Mesendoderm (in vitro differentiated cells): ENCODE results near the gene GNL3.

Experiments
- DNase-seq: peaks from one replicate; pipeline ENCODE4 v3.0.0; 2013
- H2AK5ac ChIP-seq: 2 replicates; pipeline ENCODE4 v1.6.1; 2013; ENCODE audit warnings: low read length, inconsistent platforms
- H2BK120ac ChIP-seq: 2 replicates; pipeline ENCODE4 v1.6.1; 2013; ENCODE audit warnings: low read depth, mild to moderate bottlenecking, low read length, moderate library complexity, mixed read lengths
- H2BK15ac ChIP-seq: replicated peaks from 2 replicates; pipeline ENCODE4 v1.6.1; 2013; ENCODE audit warnings: low read depth, mild to moderate bottlenecking, moderate library complexity
- H2BK5ac ChIP-seq: 2 replicates; pipeline ENCODE4 v1.6.1; 2013; ENCODE audit warnings: low read length, inconsistent platforms
- H3K18ac ChIP-seq: 2 replicates; pipeline ENCODE4 v1.6.1; 2013; ENCODE audit warnings: mild to moderate bottlenecking, low read length, mixed read lengths
- H3K23ac ChIP-seq: one replicate; pipeline ENCODE4 v1.6.1; 2013; ENCODE audit warnings: low read length
- H3K27ac ChIP-seq: 2 replicates; pipeline ENCODE4 v1.5.1; 2013; ENCODE audit warnings: low read depth, mild to moderate bottlenecking, inconsistent platforms, low read length, moderate library complexity
- H3K27me3 ChIP-seq: 2 replicates; pipeline ENCODE4 v1.6.1; 2013; ENCODE audit warnings: low read length, control low read depth, mild to moderate bottlenecking, inconsistent platforms; ENCODE audit not compliant: insufficient read depth, poor library complexity
- H3K36me3 ChIP-seq: 2 replicates; pipeline ENCODE4 v1.6.1; 2013; ENCODE audit warnings: low read length, inconsistent platforms; ENCODE audit not compliant: control insufficient read depth, insufficient read depth
- H3K4ac ChIP-seq: one replicate; pipeline ENCODE4 v1.6.1; 2013; ENCODE audit warnings: low read depth, mild to moderate bottlenecking, low read length, moderate library complexity
- H3K4me1 ChIP-seq: 2 replicates; pipeline ENCODE4 v1.6.1; 2013; ENCODE audit warnings: low read depth, low read length, inconsistent platforms; ENCODE audit not compliant: control insufficient read depth
- H3K4me2 ChIP-seq: 2 replicates; pipeline ENCODE4 v1.6.1; 2013; ENCODE audit warnings: low read length
- H3K4me3 ChIP-seq: 2 replicates; pipeline ENCODE4 v1.5.1; 2013; ENCODE audit warnings: mild to moderate bottlenecking, low read length
- H3K56ac ChIP-seq: one replicate; pipeline ENCODE4 v1.6.1; 2013; ENCODE audit warnings: low read length
- H3K79me1 ChIP-seq: 2 replicates; pipeline ENCODE4 v1.6.1; 2013; ENCODE audit warnings: low read length, inconsistent platforms
- H3K79me2 ChIP-seq: 2 replicates; pipeline ENCODE4 v1.6.1; 2013; ENCODE audit warnings: mild to moderate bottlenecking, low read length; ENCODE audit not compliant: control insufficient read depth, insufficient read depth
- H3K9ac ChIP-seq: 2 replicates; pipeline ENCODE4 v1.6.1; 2013; ENCODE audit warnings: low read length, inconsistent platforms
- H4K5ac ChIP-seq: one replicate; pipeline ENCODE4 v1.6.1; 2013; ENCODE audit warnings: low read length
- H4K8ac ChIP-seq: one replicate; pipeline ENCODE4 v1.6.1; 2013; ENCODE audit warnings: low read depth, mild to moderate bottlenecking, control low read depth, low read length, moderate library complexity
- WGBS: extraction: QIAGEN DNeasy Blood & Tissue Kit; methylation state at CpG from one replicate; pipeline ENCODE4 v1.1.7; 2013; ENCODE audit warnings: low lambda C conversion rate, missing lambda C conversion rate; ENCODE audit not compliant: insufficient coverage; ENCODE audit errors: extremely low coverage; 5-methylcytosine and 5-hydroxymethylcytosine counted together

Gene GNL3

DNA sequence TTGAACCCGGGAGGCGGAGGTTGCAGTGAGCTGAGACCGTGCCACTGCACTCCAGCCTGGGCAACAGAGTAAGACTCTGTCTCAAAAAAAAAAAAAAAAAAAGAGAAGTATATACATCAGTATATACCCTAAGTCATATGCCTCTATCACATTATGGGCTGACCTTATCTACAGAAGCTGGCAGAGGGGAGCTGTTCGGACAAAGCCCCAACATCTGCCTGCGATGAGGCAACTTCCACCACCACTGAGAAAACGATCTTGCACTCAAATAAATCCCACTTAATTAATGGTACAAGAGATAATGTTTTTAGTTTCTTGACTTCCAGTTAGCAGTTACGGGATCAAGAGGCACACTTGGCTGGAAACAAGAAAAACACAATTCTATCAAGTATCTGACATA lies 17.5 kb downstream of the GNL3 start:
- no peak overlapping the region for H3K18ac ChIP-seq
- no peak overlapping the region for H4K8ac ChIP-seq
- no peaks in the 10 kb centered on the region for H3K27me3 ChIP-seq
- no peak for DNase-seq
- H4K5ac ChIP-seq: no peak overlapping the region
- no peak overlapping the region for H2BK120ac ChIP-seq
- H3K79me1 ChIP-seq: peaks cover 16% of the 10 kb centered on the region
- peaks cover 2% of the 10 kb centered on the region for H3K4me1 ChIP-seq
- H3K9ac ChIP-seq: no peak overlapping the region
- no peak overlapping the region for H2BK5ac ChIP-seq
- H2AK5ac ChIP-seq: no peak overlapping the region
- H2BK15ac ChIP-seq: no peak overlapping the region
- no CpG with 5 or more reads among the region's 7 CpGs for WGBS
- H3K56ac ChIP-seq: no peak overlapping the region
- no peak overlapping the region for H3K4ac ChIP-seq
- H3K36me3 ChIP-seq: no peaks in the 10 kb centered on the region
- H3K27ac ChIP-seq: no peak overlapping the region
- no peak overlapping the region for H3K23ac ChIP-seq
- H3K4me2 ChIP-seq: no peak overlapping the region
- H3K79me2 ChIP-seq: peaks cover 13% of the 10 kb centered on the region
- no peak overlapping the region for H3K4me3 ChIP-seq

DNA sequence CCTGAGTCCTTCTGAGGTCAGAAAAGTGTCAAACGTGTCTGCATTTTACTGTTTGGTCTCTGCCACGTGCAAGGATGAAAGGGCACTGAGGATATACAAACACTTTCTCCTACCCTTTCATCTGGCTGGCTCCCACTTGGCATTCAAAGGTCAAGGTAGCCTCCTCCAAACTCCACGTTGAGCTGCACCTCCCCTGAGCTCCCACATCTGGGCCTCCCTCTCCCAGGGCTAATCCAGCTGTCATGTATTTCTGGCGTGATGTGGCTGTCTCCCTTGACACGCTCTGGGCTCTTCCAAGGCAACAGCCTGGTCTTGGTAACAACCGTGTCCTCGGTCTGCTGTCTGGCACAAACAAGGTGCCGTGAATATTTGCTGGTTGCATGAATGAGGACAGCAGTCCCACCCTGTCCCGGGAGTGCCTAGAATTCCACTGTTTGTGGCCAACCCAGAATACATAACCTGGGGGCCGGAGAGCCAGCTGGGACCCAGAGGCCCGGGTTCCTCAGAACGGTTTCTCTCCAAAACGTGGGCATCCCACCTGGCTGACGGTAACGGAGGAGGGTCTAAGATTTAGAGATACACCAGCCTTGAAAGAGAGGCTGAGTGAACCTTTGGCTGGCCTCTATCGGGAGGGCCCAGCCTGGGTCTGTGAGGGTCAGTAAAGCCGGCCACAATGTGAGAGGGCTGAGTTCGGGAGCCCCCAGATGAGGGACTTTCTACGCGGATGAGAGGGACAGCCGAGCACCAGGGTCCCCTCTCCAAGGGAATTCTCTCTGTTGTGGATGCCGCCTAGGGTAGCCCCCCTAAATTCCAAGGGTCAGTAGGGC lies 19.0 kb downstream of the GNL3 start:
- Histone ChIP-seq H2AK5ac (no peak overlapping the region), H3K56ac (peak overlapping the region; percentile 97), H3K36me3 (no peaks in the 10 kb centered on the region), H3K23ac (no peak overlapping the region), H3K4me3 (peak overlapping the region; percentile 65), H3K4me1 (peaks cover 2% of the 10 kb centered on the region), H3K27ac (no peak overlapping the region), H3K4me2 (peak overlapping the region; percentile 82), H2BK5ac (no peak overlapping the region), H3K9ac (peak overlapping the region; percentile 89), H4K8ac (no peak overlapping the region), H3K4ac (peak overlapping the region; percentile 63), H3K18ac (no peak overlapping the region), H3K79me2 (peaks cover 13% of the 10 kb centered on the region), H4K5ac (no peak overlapping the region), H2BK120ac (no peak overlapping the region), H3K27me3 (no peaks in the 10 kb centered on the region), H2BK15ac (no peak overlapping the region), H3K79me1 (peaks cover 16% of the 10 kb centered on the region)
- DNase-seq: peak; percentile 36
- no CpG with 5 or more reads among the region's 22 CpGs for WGBS

DNA sequence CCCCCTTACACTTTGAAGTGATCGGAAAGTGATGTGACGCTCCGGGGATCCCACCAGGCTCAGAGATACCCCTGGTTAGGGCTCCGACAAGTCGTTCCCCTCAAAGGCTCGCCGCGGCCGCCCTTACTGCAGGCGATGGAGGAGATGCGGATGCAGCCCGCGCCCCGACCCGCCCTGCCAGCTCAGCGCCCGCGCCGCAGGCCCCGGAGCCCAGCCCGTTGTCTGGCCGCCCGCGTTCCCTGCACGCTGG lies 19.5 kb downstream of the GNL3 start:
- H3K9ac ChIP-seq: peak overlapping the region; percentile 89
- no peak overlapping the region for H2BK120ac ChIP-seq
- no peak for DNase-seq
- H3K56ac ChIP-seq: peak overlapping the region; percentile 97
- H3K4me1 ChIP-seq: peaks cover 2% of the 10 kb centered on the region
- H2BK5ac ChIP-seq: no peak overlapping the region
- H3K4me2 ChIP-seq: peak overlapping the region; percentile 82
- no peak overlapping the region for H3K23ac ChIP-seq
- peak overlapping the region; percentile 65 for H3K4me3 ChIP-seq
- no peaks in the 10 kb centered on the region for H3K27me3 ChIP-seq
- H3K4ac ChIP-seq: peak overlapping the region; percentile 63
- peak overlapping the region; percentile 60 for H3K27ac ChIP-seq
- peaks cover 13% of the 10 kb centered on the region for H3K79me2 ChIP-seq
- H3K36me3 ChIP-seq: no peaks in the 10 kb centered on the region
- no peak overlapping the region for H2BK15ac ChIP-seq
- no peak overlapping the region for H4K8ac ChIP-seq
- H3K79me1 ChIP-seq: peaks cover 16% of the 10 kb centered on the region
- no peak overlapping the region for H2AK5ac ChIP-seq
- no peak overlapping the region for H3K18ac ChIP-seq
- no peak overlapping the region for H4K5ac ChIP-seq
- no CpG with 5 or more reads among the region's 25 CpGs for WGBS

DNA sequence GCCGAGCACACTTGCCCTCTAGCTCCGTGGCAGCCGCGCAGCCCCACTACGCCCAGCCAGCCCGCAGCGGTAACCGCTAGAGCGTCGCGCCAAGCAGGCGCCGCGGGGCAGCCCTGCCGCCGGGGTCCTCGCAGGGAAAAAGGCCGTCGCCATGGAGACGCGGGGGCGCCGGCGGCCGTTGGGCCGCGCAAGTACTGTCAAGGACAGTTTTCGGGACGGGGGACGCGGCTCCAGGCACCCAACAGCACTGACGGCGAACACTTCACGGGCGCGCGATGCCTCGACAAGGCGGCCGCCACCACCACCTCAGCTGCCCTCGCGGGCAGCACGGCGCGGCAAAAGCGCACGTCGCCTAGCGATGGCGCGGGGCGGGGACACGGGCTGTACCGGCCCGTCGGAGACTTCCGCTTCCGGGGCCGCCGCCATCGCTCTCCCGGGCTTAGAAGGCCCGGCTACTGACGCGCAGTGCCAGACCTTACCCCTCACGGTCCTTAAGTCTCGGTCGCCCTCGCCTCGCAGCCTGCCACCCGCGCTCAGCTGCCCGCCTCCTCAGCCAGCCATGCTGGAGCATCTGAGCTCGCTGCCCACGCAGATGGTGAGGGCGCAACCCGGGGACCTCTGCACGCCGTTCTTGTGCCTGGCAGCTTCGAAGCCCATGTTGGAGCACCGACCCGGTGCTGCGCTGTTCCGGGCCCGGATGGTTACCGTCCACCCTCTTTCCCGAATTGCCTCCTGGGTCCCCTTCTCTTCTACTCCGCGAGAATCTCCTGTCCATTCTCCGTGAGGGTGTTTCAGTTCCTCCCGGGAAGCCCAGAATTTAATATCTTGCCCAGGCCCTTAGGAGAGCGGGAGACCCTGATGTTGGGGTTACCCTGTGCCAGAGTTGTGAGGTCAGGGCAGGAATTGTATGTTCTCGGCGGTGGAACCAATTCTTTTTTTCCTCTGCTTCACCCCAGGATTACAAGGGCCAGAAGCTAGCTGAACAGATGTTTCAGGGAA lies 20.2 kb downstream of the GNL3 start, which contains the start of the genes GLT8D1 and SPCS1:
Gene GLT8D1, minus strand, starts transcription at position 104 of the 999 bp plus-strand sequence. CDS start 5,331 bp downstream, outside the sequence.
Gene SPCS1, plus strand, starts transcription at position 419 of the 999 bp plus-strand sequence. Its CDS starts 141 bp downstream, at position 560.
- H2AK5ac ChIP-seq: no peak within 1 kb of the TSS
- no peak within 1 kb of the TSS for H2BK5ac ChIP-seq
- peaks cover 13% of the 10 kb centered on the region for H3K79me2 ChIP-seq
- no peaks in the 10 kb centered on the region for H3K36me3 ChIP-seq
- peak within 1 kb of the TSS; percentile 97 for H3K56ac ChIP-seq
- no CpG with 5 or more reads among the region's 94 CpGs for WGBS
- no peak within 1 kb of the TSS for H2BK15ac ChIP-seq
- peaks cover 16% of the 10 kb centered on the region for H3K79me1 ChIP-seq
- peaks cover 2% of the 10 kb centered on the region for H3K4me1 ChIP-seq
- H3K4ac ChIP-seq: peak within 1 kb of the TSS; percentile 63
- H3K4me2 ChIP-seq: peak within 1 kb of the TSS; percentile 95
- no peaks in the 10 kb centered on the region for H3K27me3 ChIP-seq
- no peak within 1 kb of the TSS for H4K5ac ChIP-seq
- H3K4me3 ChIP-seq: peak within 1 kb of the TSS; percentile 71
- H3K18ac ChIP-seq: no peak within 1 kb of the TSS
- peak within 1 kb of the TSS; percentile 60 for H3K27ac ChIP-seq
- H3K23ac ChIP-seq: peak within 1 kb of the TSS; percentile 48
- H3K9ac ChIP-seq: peak within 1 kb of the TSS; percentile 89
- no peak within 1 kb of the TSS for H4K8ac ChIP-seq
- DNase-seq: peak; percentile 89
- no peak within 1 kb of the TSS for H2BK120ac ChIP-seq

DNA sequence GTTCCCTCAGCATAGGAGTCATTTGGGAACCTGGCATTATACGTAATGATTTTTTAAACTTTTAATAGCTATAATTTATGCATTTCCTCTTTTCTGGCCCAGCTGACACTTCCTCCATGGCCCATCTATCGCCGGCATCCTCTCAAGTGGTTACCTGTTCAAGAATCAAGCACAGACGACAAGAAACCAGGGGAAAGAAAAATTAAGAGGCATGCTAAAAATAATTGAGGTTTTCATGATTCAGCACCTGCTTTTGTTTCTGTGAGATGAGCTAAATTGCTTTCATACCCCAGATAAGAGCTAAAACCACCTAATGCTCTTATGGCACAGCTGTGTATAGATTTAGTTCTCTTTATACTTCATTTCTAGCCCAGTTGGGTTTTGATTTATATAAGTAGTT lies 21.8 kb downstream of the GNL3 start:
- no peak overlapping the region for H2AK5ac ChIP-seq
- H4K8ac ChIP-seq: no peak overlapping the region
- H3K79me1 ChIP-seq: peaks cover 16% of the 10 kb centered on the region
- H3K56ac ChIP-seq: no peak overlapping the region
- no peak overlapping the region for H3K27ac ChIP-seq
- H3K4ac ChIP-seq: no peak overlapping the region
- no peak overlapping the region for H2BK15ac ChIP-seq
- no CpG with 5 or more reads among the region's 4 CpGs for WGBS
- H3K36me3 ChIP-seq: no peaks in the 10 kb centered on the region
- no peak overlapping the region for H3K4me2 ChIP-seq
- peaks cover 2% of the 10 kb centered on the region for H3K4me1 ChIP-seq
- no peak overlapping the region for H2BK5ac ChIP-seq
- H3K79me2 ChIP-seq: peaks cover 13% of the 10 kb centered on the region
- no peak for DNase-seq
- no peak overlapping the region for H3K23ac ChIP-seq
- no peak overlapping the region for H2BK120ac ChIP-seq
- H3K9ac ChIP-seq: no peak overlapping the region
- no peak overlapping the region for H3K18ac ChIP-seq
- no peak overlapping the region for H4K5ac ChIP-seq
- no peak overlapping the region for H3K4me3 ChIP-seq
- no peaks in the 10 kb centered on the region for H3K27me3 ChIP-seq
